ENCODE data around the gene GAL3ST2. TPM values are rescaled to one million over a fixed set of nuclear protein-coding genes. Genes with fewer than 3 reads are reported as not detected.
"Not testable (repeated sequence)": the region's sequence is repeated elsewhere in the genome, so short reads cannot be mapped to it uniquely, and the experiment has no call there.

The GAL3ST2 gene
- total RNA-seq, 2 experiments from 2014 or later: 1.5 to 1.9 TPM

DNA sequence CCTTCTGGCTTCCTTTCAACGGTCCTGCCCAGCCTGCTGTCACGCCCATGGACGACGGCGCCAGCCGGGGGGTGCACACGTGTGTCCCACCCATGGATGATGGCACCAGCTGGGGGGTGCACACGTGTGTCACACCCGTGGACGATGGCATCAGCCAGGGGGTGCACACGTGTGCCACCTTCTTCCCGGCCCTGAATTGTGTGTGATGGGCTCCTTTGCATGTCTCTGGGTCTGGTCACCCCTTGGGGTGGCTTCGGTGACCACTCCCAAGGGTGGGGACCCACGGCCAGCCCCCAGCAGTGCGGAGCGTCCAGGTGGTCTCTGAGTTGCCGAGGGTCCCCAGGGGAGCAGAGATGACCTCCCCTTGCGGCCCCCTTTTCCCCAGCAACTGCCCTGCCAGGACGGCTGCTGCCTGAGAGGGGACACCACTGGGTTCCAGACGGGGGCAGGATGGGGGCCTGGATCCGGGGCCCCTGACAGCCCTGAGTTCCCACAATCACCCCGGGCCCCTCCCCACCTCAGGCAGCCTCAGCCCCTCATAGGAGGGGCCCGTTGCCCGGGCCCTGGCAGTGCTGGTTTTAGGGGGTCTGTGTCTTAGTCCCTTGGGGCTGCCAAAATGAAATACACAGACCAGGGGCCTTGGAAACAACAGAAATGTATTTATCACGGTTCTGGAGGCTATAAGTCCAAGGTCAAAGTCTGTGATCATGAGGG is 41.8 kb downstream of the GAL3ST2 start:
- intact Hi-C loops (cut with DNase I, micrococcal nuclease): loop anchor here in 1 of 2 experiments (10.0 kb wide), 1 partner anchor 46 kb away; the partner anchor contains the start of gene RTP5
- peaks cover 5% of the 10 kb centered on the region for H3K4me1 Mint-ChIP-seq (ENCODE audit: low read depth)
- ATAC-seq (ENCODE audit: poor library complexity) (no peak), DNase-seq (peak in 1 of 14 experiments; percentile 19)
- Histone ChIP-seq H3K4me3 (ENCODE audit: low read length) (no peak overlapping the region), H3K36me3 (ENCODE audit: insufficient read depth, low read length) (no peaks in the 10 kb centered on the region), H3K4me1 (ENCODE audit: insufficient read depth, low read length) (peaks cover 35% of the 10 kb centered on the region), H3K9me3 (ENCODE audit: control insufficient read depth in 1 of 2, insufficient read depth in 1 of 2, low read length in 2 of 2) (no peaks in the 10 kb centered on the region), H3K27me3 (ENCODE audit: control insufficient read depth in 1 of 2, insufficient read depth in 2 of 2, low read length in 2 of 2) (peaks cover 0 to 3% of the 10 kb centered on the region in 2 experiments), H3K27ac (ENCODE audit: low read depth in 1 of 2, low read length in 2 of 2) (no peak overlapping the region)
- ChIA-PET POLR2A (no interaction called here), CTCF (no interaction called here)
- no peaks in the 10 kb centered on the region for H3K9me3 Mint-ChIP-seq
- H3K4me3 Mint-ChIP-seq: no peak overlapping the region
- peaks cover 5% of the 10 kb centered on the region for H3K27me3 Mint-ChIP-seq
- TF ChIP-seq, protein P1, sequence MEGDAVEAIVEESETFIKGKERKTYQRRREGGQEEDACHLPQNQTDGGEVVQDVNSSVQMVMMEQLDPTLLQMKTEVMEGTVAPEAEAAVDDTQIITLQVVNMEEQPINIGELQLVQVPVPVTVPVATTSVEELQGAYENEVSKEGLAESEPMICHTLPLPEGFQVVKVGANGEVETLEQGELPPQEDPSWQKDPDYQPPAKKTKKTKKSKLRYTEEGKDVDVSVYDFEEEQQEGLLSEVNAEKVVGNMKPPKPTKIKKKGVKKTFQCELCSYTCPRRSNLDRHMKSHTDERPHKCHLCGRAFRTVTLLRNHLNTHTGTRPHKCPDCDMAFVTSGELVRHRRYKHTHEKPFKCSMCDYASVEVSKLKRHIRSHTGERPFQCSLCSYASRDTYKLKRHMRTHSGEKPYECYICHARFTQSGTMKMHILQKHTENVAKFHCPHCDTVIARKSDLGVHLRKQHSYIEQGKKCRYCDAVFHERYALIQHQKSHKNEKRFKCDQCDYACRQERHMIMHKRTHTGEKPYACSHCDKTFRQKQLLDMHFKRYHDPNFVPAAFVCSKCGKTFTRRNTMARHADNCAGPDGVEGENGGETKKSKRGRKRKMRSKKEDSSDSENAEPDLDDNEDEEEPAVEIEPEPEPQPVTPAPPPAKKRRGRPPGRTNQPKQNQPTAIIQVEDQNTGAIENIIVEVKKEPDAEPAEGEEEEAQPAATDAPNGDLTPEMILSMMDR (IDR thresholded peaks at IDR 0.05): no peak
- H3K27ac Mint-ChIP-seq: no peak overlapping the region
- no peaks in the 10 kb centered on the region for H3K36me3 Mint-ChIP-seq (ENCODE audit: low read depth)

DNA sequence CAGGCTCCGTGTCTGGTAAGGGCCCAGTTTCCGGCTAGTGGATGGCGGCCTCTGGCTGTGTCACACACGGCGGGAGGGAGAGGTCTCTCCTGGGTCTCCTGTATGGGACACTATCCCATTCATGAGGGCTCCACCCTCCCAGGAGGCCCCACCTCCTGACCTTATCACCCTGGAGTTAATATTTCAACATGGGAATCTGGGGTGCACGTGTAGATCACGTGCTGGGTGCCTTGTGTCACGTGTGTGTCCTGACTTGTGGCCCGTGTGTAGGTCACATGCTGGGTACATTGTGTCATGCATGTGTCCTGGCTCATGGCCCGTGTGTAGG is 42.3 kb downstream of the GAL3ST2 start:
- TF ChIP-seq, protein P1 (IDR thresholded peaks at IDR 0.05): no peak
- peaks cover 5% of the 10 kb centered on the region for H3K4me1 Mint-ChIP-seq (ENCODE audit: low read depth)
- H3K36me3 Mint-ChIP-seq (ENCODE audit: low read depth): no peaks in the 10 kb centered on the region
- ChIA-PET POLR2A (no interaction called here), CTCF (no interaction called here)
- H3K4me3 Mint-ChIP-seq: no peak overlapping the region
- peaks cover 0 to 3% of the 10 kb centered on the region in 2 experiments for H3K9me3 ChIP-seq (ENCODE audit: control insufficient read depth in 1 of 2, insufficient read depth in 1 of 2, low read length in 2 of 2)
- no peak overlapping the region for H3K4me3 ChIP-seq (ENCODE audit: low read length)
- no peak overlapping the region for H3K27ac Mint-ChIP-seq
- peaks cover 8% of the 10 kb centered on the region for H3K27me3 Mint-ChIP-seq
- peaks cover 0 to 3% of the 10 kb centered on the region in 2 experiments for H3K27me3 ChIP-seq (ENCODE audit: control insufficient read depth in 1 of 2, insufficient read depth in 2 of 2, low read length in 2 of 2)
- DNase-seq (no peak), ATAC-seq (ENCODE audit: poor library complexity) (no peak)
- no peaks in the 10 kb centered on the region for H3K36me3 ChIP-seq (ENCODE audit: insufficient read depth, low read length)
- no peak overlapping the region for H3K27ac ChIP-seq (ENCODE audit: low read depth in 1 of 2, low read length in 2 of 2)
- intact Hi-C loops (cut with DNase I, micrococcal nuclease): loop anchor here in 1 of 2 experiments (10.0 kb wide), 1 partner anchor 46 kb away; the partner anchor contains the start of gene RTP5
- no peaks in the 10 kb centered on the region for H3K9me3 Mint-ChIP-seq
- H3K4me1 ChIP-seq (ENCODE audit: insufficient read depth, low read length): peaks cover 30% of the 10 kb centered on the region

DNA sequence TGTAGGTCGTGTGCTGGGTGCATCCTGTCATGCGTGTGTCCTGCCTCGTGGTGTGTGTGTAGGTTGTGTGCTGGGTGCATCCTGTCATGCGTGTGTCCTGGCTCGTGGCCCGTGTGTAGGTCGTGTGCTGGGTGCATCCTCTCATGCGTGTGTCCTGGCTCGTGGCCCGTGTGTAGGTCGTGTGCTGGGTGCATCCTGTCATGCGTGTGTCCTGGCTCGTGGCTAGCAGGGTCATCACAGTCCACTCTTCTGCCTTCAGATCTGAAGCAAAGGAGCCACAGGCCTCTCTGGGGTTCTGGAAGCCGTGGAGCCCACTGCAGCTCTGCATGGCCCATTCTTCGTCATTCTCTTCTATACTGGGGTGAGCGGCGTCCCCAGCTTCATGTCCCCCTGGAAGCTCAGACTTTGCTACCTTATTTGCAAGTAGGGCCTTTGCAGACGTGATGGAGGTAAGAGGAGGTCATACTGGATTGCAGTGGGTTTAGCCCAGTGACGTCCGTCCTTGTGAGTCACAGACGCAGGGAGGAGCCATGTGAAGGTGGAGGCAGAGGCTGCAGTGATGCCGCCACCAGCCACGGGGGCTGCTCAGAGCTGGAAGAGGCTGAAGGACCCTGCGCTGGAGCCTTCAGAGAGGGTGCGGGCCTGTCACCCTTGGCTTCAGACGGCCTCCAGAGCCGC is 43.5 kb downstream of the GAL3ST2 start:
- H3K9me3 Mint-ChIP-seq; DNase-seq; H3K27me3 Mint-ChIP-seq; H3K27ac ChIP-seq (ENCODE audit: low read depth in 1 of 2, low read length in 2 of 2); H3K36me3 ChIP-seq (ENCODE audit: insufficient read depth, low read length); H3K4me1 Mint-ChIP-seq (ENCODE audit: low read depth); H3K4me3 ChIP-seq (ENCODE audit: low read length); POLR2A ChIA-PET; H3K27me3 ChIP-seq (ENCODE audit: control insufficient read depth in 1 of 2, insufficient read depth in 2 of 2, low read length in 2 of 2); H3K36me3 Mint-ChIP-seq (ENCODE audit: low read depth); H3K9me3 ChIP-seq (ENCODE audit: control insufficient read depth in 1 of 2, insufficient read depth in 1 of 2, low read length in 2 of 2); H3K4me3 Mint-ChIP-seq; H3K27ac Mint-ChIP-seq; ATAC-seq (ENCODE audit: poor library complexity); CTCF ChIA-PET: not testable (repeated sequence)
- H3K4me1 ChIP-seq (ENCODE audit: insufficient read depth, low read length): peaks cover 25% of the 10 kb centered on the region
- intact Hi-C loops (cut with DNase I, micrococcal nuclease): loop anchor here in 1 of 2 experiments (10.0 kb wide), 1 partner anchor 45 kb away; the partner anchor contains the start of gene RTP5
